ENCODE data around the gene THBS3. TPM values are rescaled to one million over a fixed set of nuclear protein-coding genes. Genes with fewer than 3 reads are reported as not detected.
A peak's percentile ranks its signal among the peaks of the same experiment; 100 is the strongest.

The THBS3 gene
- total and polyA plus RNA-seq, 9 of the 15 experiments (the other 6 are each of a cell fraction or from before 2014, with no cell fraction given): 0.59 to 8.3 (median 3.2) TPM

DNA sequence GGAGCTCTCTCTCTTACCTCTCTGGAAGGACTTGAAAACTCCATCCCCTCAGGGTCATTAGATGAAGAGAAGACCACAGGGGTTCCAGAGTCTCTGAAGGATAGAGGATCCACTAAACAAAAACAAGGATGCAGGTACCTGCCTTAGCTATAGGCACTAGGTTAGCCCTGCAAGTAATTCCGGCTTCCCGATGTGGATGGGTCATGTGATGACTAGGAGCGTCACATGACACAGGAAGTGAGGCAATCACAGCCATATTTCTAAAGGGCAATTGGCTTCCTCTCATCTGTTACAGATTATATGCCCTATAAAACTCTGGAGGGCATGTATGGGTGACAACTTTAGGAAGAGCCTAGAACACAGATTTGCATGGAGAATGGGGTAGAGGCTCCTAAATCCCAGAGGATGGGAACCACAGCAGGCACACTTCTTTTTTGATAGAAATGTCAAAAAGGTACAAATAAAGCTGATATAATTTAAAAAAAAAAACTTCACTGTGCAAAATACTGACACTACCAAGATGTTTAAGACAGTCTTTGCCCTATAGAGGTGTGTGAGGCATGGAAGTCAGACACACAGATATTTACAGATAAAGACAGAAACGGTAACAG, 33.5 kb upstream of the THBS3 start (continued):
- TF ChIP-seq, protein P1, sequence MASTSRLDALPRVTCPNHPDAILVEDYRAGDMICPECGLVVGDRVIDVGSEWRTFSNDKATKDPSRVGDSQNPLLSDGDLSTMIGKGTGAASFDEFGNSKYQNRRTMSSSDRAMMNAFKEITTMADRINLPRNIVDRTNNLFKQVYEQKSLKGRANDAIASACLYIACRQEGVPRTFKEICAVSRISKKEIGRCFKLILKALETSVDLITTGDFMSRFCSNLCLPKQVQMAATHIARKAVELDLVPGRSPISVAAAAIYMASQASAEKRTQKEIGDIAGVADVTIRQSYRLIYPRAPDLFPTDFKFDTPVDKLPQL (IDR thresholded peaks at IDR 0.05; ENCODE audit: extremely low read depth, insufficient read length): no peak
- TF ChIP-seq ATF7 (IDR thresholded peaks at IDR 0.05) (peak; percentile 70), ZNF232 (CRISPR knock-in tag; IDR thresholded peaks at IDR 0.05) (no peak), ZNF695 (CRISPR knock-in tag; IDR thresholded peaks at IDR 0.05) (no peak), NFXL1 (CRISPR knock-in tag; IDR thresholded peaks at IDR 0.05) (no peak), HDAC8 (tag; IDR thresholded peaks at IDR 0.05) (no peak), ZEB2 (IDR thresholded peaks at IDR 0.05) (no peak), CBX2 (IDR thresholded peaks at IDR 0.05; ENCODE audit: insufficient read depth, low read length, poor library complexity, severe bottlenecking) (no peak), PHF20 (IDR thresholded peaks at IDR 0.05; ENCODE audit: partially characterized antibody) (peak; percentile 99), TCF3 (CRISPR knock-in tag; IDR thresholded peaks at IDR 0.05) (no peak), ZFP30 (CRISPR knock-in tag; IDR thresholded peaks at IDR 0.05; ENCODE audit: borderline replicate concordance) (no peak), HNRNPUL1 (IDR thresholded peaks at IDR 0.05; ENCODE audit: low read length) (no peak), SMARCB1 (IDR thresholded peaks at IDR 0.05; ENCODE audit: insufficient read length, low read depth) (no peak), POLR2AphosphoS5 (IDR thresholded peaks at IDR 0.05; ENCODE audit: control insufficient read depth, insufficient read depth, low read depth, low read length) (no peak), ZNF707 (CRISPR knock-in tag; conservative IDR thresholded peaks at IDR 0.05) (no peak), ZFP1 (CRISPR knock-in tag; IDR thresholded peaks at IDR 0.05) (no peak), ZNF583 (CRISPR knock-in tag; IDR thresholded peaks at IDR 0.05) (no peak), ZKSCAN8 (CRISPR knock-in tag; IDR thresholded peaks at IDR 0.05) (no peak), ZNF165 (CRISPR knock-in tag; IDR thresholded peaks at IDR 0.05; ENCODE audit: borderline replicate concordance) (no peak), RNF2 (IDR thresholded peaks at IDR 0.05) (no peak), RBBP5 (IDR thresholded peaks at IDR 0.05; ENCODE audit: borderline replicate concordance, insufficient read depth, low read length, poor library complexity, severe bottlenecking) (no peak), MYC (IDR thresholded peaks at IDR 0.05; ENCODE audit: low read depth, low read length) (no peak), MYC (CRISPR knock-in tag; IDR thresholded peaks at IDR 0.05; ENCODE audit: borderline replicate concordance, low read depth) (no peak)
- TF ChIP-seq, protein P2, sequence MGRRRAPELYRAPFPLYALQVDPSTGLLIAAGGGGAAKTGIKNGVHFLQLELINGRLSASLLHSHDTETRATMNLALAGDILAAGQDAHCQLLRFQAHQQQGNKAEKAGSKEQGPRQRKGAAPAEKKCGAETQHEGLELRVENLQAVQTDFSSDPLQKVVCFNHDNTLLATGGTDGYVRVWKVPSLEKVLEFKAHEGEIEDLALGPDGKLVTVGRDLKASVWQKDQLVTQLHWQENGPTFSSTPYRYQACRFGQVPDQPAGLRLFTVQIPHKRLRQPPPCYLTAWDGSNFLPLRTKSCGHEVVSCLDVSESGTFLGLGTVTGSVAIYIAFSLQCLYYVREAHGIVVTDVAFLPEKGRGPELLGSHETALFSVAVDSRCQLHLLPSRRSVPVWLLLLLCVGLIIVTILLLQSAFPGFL (CRISPR knock-in tag; IDR thresholded peaks at IDR 0.05): no peak
- TF ChIP-seq, protein P3, sequence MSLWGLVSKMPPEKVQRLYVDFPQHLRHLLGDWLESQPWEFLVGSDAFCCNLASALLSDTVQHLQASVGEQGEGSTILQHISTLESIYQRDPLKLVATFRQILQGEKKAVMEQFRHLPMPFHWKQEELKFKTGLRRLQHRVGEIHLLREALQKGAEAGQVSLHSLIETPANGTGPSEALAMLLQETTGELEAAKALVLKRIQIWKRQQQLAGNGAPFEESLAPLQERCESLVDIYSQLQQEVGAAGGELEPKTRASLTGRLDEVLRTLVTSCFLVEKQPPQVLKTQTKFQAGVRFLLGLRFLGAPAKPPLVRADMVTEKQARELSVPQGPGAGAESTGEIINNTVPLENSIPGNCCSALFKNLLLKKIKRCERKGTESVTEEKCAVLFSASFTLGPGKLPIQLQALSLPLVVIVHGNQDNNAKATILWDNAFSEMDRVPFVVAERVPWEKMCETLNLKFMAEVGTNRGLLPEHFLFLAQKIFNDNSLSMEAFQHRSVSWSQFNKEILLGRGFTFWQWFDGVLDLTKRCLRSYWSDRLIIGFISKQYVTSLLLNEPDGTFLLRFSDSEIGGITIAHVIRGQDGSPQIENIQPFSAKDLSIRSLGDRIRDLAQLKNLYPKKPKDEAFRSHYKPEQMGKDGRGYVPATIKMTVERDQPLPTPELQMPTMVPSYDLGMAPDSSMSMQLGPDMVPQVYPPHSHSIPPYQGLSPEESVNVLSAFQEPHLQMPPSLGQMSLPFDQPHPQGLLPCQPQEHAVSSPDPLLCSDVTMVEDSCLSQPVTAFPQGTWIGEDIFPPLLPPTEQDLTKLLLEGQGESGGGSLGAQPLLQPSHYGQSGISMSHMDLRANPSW (CRISPR knock-in tag; IDR thresholded peaks at IDR 0.05): no peak
- TF ChIP-seq, protein P4, sequence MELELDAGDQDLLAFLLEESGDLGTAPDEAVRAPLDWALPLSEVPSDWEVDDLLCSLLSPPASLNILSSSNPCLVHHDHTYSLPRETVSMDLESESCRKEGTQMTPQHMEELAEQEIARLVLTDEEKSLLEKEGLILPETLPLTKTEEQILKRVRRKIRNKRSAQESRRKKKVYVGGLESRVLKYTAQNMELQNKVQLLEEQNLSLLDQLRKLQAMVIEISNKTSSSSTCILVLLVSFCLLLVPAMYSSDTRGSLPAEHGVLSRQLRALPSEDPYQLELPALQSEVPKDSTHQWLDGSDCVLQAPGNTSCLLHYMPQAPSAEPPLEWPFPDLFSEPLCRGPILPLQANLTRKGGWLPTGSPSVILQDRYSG (tag; conservative IDR thresholded peaks at IDR 0.05; ENCODE audit: low read depth): no peak
